Lung microvascular endothelial cell (primary cell): ENCODE measurements around the gene PLPPR1. TPM values are rescaled to one million over a fixed set of nuclear protein-coding genes. Genes with fewer than 3 reads are reported as not detected.
A peak's percentile ranks its signal among the peaks of the same experiment; 100 is the strongest.

ENCODE experiments used
- DNase-seq, 2 donors: peaks; one replicate each; pipeline versions ENCODE4 v3.0.0 to v3.0.0-alpha.2; 2010; ENCODE audit warnings: low read depth in 2 of 2
- total RNA-seq: library from RNA; depleted of rRNA; stranded (reverse); fragments of >200 nt; gene quantifications from 2 replicates; pipeline ENCODE4 v1.2.1, GENCODE V29; 2014

The PLPPR1 gene
- total RNA-seq, 1 donor from 2014 or later, result not detected

GRCh38 chr9:101209670-101210069 is 181.1 kb downstream of the PLPPR1 start:
- DNase-seq, result no peak

- DNase-seq, result no peak
These were observed 184.1 kb downstream of the PLPPR1 start for GRCh38 chr9:101212661-101213060.

GRCh38 chr9:101219030-101219429 is 190.5 kb downstream of the PLPPR1 start:
- no peak for DNase-seq

DNA sequence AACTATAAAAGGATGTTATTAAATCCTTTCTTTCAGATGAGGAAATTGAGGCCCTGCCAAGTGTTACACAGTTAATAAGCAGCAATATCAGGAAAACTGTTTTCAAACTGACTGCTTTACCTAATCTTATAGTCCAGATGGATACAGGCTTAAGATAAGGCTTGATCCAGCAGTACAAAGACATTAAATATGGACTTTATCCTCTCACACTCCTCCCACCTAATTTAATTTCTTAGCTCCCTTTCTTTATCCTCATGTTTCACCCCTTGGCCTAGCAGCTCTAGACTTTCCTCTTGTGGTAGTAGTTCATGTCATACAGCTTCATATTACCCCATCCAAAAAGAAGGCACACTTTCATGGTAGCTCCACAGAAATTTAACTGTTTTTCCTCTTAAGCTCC is 191.8 kb downstream of the PLPPR1 start:
- DNase-seq, result no peak

DNA sequence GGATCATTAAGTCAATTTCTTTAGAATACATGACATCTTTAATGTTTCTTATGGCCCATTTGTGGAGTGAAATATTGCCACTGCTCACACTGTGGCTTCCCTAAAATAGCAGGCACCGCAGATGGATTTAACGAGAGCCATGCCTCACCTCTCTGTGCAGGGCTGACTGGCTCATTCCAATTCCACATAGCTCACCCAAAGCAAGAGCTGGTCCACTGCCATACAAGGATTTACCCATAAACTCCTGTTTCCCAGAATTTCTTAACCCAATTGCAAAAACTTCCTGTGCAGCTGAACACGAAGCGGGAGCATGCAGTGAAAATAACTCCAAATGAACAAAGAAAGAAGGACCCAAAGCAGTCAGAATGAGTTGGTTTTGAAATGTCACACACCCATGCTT is 196.7 kb downstream of the PLPPR1 start:
- no peak for DNase-seq

DNA sequence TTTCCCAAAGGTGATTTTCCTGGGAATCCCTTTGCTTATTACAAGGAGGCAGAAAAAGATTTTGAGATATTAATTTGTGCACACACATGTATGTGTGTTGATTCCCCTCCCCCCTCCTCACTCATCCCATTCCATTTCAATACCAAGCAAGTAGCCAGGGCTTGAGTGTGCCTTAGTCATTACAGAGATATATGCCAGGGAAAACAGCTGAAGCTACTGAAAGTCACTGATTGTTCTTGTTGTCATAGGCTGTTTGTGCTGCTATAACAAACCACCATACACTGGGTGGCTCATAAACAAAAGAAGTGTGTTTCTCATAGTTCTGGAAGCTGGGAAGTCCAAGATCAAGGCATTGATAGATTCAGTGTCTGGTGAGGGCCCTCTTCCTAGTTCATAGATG is 197.6 kb downstream of the PLPPR1 start:
- no peak for DNase-seq

DNA sequence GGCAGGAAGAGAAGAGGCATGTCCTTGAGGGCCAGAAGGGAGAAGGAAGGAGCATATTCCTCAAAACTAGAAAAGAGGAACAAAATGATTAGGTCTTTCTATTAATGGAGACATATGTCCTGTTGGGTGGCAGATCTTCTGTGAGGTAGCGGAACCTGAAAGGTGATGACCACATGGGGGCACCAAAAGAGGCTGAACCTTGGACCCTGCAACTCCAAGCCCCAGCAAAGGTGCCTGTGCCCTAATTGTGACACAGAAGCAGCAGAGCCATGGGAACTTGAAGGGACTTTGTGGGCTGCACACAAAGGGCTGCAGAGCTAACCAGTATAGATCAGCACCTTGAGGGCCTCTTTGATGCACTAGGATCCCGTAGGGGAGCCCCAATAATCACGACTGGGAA is 198.3 kb downstream of the PLPPR1 start:
- DNase-seq, result no peak

GRCh38 chr9:101229606-101230005 is 201.1 kb downstream of the PLPPR1 start:
- DNase-seq, result no peak

DNA sequence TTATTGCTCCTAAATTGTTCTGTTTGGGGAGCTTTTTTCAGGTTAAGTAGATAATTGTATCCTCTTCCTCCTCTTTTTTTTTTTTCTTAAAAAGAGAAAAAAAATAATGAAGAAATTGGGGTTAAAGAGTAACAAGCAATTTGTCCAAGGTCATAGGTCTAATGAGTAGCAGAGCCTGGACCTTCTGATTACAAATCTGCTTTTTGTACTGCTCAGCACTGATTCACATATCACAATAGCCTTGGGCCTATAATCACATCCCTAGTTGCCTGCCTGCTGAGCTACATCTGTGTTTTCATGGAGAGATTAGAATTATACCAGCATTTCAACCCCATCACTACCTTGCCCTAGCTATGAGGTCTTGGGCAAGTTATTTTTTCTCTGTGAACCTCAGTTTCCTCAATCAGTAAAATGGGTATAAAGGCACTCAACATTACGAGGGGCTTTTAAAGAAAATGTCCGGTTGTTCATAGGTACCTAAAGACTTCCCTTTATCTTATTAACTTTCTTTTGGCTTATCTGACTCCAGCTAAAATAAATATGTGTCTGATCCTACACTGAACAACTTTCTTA is 204.0 kb downstream of the PLPPR1 start:
- DNase-seq, result no peak

- peak; percentile 20 to 55 for DNase-seq
These were observed 206.8 kb downstream of the PLPPR1 start for GRCh38 chr9:101235105-101235866.

DNA sequence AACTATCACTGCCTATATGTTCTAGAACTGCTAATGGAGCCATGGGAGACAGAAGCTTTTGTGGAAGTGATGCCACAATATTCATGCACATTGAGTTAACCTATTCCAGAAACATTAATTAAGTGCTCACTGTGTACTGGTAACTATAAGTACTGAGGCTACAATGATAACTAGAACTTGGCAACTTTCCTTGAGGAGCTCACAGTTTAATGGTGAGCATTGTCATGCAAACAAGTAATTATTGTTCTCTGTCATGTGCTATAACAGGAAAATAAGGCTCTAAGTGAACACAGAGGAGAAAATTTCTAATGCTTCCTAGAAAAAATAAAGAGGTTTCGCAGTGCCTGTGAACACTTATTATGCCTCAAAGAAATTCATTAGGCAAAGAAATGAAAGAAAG is 214.1 kb downstream of the PLPPR1 start:
- DNase-seq, result no peak

DNA sequence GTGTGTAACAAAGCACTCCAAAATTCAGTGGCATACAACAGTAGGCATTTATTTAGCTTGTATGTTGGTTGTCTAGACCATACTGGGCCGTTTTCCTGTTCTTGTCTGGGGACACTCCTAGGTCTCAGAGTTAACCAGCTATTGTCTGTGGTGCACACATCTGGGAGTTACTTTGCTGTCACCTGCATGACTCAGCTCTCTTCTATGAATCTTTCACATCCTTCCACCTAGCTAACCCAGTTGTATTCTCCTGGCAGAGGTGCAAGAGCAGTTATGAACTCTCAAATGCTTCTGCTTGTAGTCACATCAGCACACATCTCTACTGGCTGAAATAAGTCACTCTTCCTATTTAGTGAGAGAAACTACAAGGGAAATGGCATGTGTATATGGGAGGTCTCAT is 218.2 kb downstream of the PLPPR1 start:
- DNase-seq, result no peak

DNA sequence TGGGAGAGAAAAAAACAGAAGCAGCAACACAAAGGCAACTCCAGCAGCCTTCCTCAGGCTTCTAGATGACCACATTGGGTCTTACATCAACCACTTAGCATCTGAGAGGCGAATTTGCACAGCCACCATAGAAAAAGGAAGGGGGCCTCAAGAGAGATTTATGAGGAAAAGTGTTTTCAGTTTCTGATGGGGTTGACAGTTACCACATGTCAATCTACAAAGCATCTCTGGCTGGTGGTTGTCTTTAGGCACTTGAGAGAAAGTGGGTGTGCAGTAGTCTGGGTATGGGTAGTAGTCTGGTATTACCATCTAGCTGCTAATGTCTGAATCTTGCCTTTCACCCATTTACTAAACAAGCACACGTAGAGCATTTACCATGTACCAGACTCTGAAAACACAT is 218.8 kb downstream of the PLPPR1 start:
- DNase-seq, result no peak

DNA sequence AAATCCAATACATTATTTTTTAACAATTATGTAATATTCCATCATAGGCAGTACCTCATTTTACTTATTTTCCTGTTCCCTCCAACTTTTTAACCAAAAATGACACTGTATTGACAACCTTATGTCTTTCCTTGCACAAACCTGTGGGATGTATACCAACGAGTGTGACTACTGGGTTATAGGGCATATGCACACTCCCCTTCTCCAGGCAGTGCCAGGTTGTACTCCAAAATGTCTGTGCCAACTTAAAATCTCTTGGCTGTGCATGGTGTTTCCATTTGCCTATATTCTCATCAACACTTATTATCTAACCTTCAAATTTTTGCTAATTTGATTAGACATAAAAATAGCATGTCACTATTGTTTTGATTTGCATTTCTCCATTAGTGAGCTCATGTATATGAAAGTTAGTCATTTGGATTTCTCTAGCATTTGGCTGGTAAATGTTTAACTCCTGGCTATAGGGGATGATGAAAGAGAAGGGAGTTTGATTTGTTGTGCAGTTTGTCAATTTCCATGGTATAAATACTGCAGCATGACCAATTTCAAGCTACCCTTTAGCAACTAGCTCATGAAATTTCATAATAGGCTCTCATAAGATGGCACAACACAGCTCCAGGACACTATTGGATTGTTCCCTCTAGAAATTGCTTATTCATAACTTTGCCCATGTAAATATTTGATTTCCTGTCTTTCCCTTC is 226.4 kb downstream of the PLPPR1 start:
- DNase-seq, result no peak

- DNase-seq, result no peak
These were observed 236.2 kb downstream of the PLPPR1 start for GRCh38 chr9:101264727-101265126.

DNA sequence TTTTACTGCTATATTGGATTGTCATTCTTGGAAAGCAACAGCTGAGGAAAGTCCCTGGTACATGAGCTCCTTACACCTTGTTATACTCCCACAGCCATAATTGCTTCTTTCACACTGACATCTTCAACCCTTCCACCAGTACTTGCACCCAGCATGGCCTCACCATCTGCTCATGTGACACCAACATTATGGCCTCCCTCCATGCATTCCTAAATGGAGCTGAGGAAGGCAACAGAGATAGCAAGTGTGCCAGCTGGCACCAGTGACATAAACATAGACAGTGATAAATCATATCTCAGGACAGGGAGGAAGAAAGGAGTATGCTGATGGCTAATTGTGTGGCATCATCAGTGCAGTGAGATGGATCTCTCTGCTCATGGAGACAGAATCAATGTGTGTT is 236.7 kb downstream of the PLPPR1 start:
- DNase-seq, result no peak

DNA sequence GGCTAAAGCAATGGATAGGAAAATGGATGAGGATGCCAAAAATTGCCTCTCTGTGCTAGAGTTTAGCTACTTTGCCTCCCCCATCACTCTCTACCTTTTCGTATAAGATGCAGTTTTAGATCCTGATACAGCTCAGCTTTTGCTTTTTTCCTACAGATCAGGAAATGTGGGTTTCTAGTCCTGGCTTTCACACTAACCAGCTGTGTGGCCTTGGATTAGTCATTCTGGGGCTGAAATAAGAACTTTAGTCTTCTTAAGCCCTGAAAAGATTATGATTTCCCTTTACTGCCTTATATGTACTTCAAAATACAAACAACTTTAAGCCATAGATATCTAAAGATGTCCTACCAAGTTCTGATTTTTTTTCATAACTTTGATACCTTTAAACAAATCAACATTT is 239.9 kb downstream of the PLPPR1 start:
- no peak for DNase-seq

DNA sequence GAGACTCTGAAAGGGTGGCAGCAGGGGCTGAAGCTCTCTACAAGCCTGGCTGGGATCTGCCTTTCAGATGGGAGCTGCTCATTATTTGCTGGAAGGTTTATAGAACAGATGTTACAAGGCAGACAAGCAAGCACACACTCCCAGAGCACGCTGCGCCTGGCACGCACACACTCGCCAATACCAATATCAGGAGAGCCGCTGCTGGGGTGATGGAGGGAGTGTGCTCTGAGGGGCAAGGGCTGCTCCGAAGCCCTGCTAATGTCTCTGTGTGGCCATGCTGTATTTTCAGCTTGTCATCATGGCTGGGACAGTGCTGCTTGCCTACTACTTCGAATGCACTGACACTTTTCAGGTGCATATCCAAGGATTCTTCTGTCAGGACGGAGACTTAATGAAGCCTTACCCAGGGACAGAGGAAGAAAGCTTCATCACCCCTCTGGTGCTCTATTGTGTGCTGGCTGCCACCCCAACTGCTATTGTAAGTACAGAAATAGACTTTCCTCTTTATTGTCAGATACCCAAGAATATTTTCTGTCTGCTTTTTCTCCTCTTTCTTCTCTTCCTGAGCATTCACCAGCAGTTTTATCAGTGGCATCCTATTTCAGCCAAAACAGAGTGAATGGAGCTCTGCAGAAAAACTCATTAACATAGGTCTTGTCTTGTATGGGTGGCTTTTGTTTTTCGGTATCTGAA is 241.2 kb downstream of the PLPPR1 start:
- no peak for DNase-seq

DNA sequence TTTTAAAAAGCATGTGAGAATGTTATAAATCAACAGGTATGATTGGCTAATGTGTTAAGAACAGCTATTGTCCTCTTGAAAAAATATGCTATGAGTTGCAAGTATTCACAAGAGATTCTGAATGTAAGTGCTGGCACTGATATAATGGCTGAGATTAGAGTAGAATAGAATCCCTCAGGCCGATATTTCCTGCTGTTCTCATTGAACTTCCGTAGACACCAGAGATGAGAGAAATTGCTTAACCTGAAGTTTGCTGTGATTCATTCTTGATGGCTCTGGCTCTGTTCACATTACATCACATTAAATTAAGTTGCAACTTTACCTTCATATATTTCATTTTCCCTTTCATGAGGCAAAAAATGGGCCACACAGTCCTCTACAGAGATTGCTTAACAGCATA is 241.8 kb downstream of the PLPPR1 start:
- DNase-seq, result no peak

DNA sequence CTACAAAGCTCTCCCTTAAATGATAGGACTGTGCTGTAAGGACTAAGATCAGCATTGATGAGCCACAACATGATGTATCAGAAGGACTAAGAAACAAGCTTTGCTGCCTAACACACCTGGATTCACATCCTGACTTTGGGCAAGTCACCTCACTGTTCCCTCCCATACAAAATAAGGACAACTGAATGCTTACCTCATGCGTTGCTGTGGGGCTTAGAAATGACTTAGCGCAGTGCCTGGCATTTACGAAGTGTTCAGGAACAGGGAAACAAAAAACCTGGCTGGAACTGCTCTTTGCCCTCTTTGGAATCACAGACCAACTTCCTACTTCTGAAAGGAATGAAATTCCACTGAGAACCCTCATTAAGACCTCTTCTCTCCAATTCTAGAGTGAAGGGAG is 242.6 kb downstream of the PLPPR1 start:
- no peak for DNase-seq

GRCh38 chr9:101274971-101275768 is 246.6 kb downstream of the PLPPR1 start:
- no peak for DNase-seq
